ENCODE results near the gene FBN3.
"Not testable (repeated sequence)": the region's sequence is repeated elsewhere in the genome, so short reads cannot be mapped to it uniquely, and the experiment has no call there.

FBN3 gene

GRCh38 chr19:8120636-8121480 lies 28.5 kb downstream of the FBN3 start:
- no peak for FAIRE-seq

GRCh38 chr19:8117991-8118390 lies 31.4 kb downstream of the FBN3 start:
- FAIRE-seq (no peak), DNase-seq (ENCODE audit: insufficient read length, low spot score) (no peak)

More at GRCh38 chr19:8120636-8121480, 28.5 kb downstream of the FBN3 start:
- DNase-seq (ENCODE audit: insufficient read length, low spot score) = no peak

- FAIRE-seq (no peak), DNase-seq (ENCODE audit: insufficient read length, low spot score) (no peak)
These were observed 32.7 kb downstream of the FBN3 start for GRCh38 chr19:8116437-8117293.

- DNase-seq (ENCODE audit: insufficient read length, low spot score) = no peak
- no peak for FAIRE-seq
These were observed 33.5 kb downstream of the FBN3 start for GRCh38 chr19:8115805-8116396.

GRCh38 chr19:8113017-8113416 lies 36.4 kb downstream of the FBN3 start:
- no peak for FAIRE-seq
- DNase-seq (ENCODE audit: insufficient read length, low spot score) = no peak

- DNase-seq (ENCODE audit: insufficient read length, low spot score) (no peak), FAIRE-seq (no peak)
These were observed 38.0 kb downstream of the FBN3 start for GRCh38 chr19:8111376-8111775.

GRCh38 chr19:8110931-8111330 lies 38.5 kb downstream of the FBN3 start:
- FAIRE-seq = no peak
- no peak for DNase-seq (ENCODE audit: insufficient read length, low spot score)

- DNase-seq (ENCODE audit: insufficient read length, low spot score) (no peak), FAIRE-seq (no peak)
These were observed 39.3 kb downstream of the FBN3 start for GRCh38 chr19:8109890-8110662.

- FAIRE-seq = no peak
- DNase-seq (ENCODE audit: insufficient read length, low spot score) = no peak
These were observed 39.9 kb downstream of the FBN3 start for GRCh38 chr19:8109455-8109854.

- FAIRE-seq (peak; percentile 28), DNase-seq (ENCODE audit: insufficient read length, low spot score) (no peak)
These were observed 40.6 kb downstream of the FBN3 start for GRCh38 chr19:8108560-8109445.

- DNase-seq (ENCODE audit: insufficient read length, low spot score) (no peak), FAIRE-seq (no peak)
These were observed 42.0 kb downstream of the FBN3 start for GRCh38 chr19:8107301-8107903.

- FAIRE-seq (no peak), DNase-seq (ENCODE audit: insufficient read length, low spot score) (no peak)
These were observed 43.9 kb downstream of the FBN3 start for GRCh38 chr19:8105471-8105870.

GRCh38 chr19:8101910-8102309 lies 47.5 kb downstream of the FBN3 start:
- DNase-seq (ENCODE audit: insufficient read length, low spot score); FAIRE-seq: not testable (repeated sequence)

- DNase-seq (ENCODE audit: insufficient read length, low spot score) (no peak), FAIRE-seq (no peak)
These were observed 48.1 kb downstream of the FBN3 start for GRCh38 chr19:8101311-8101710.

GRCh38 chr19:8097681-8098567 lies 51.5 kb downstream of the FBN3 start:
- FAIRE-seq (no peak), DNase-seq (ENCODE audit: insufficient read length, low spot score) (no peak)

- no peak for FAIRE-seq
- DNase-seq (ENCODE audit: insufficient read length, low spot score) = no peak
These were observed 52.2 kb downstream of the FBN3 start for GRCh38 chr19:8097198-8097597.

- FAIRE-seq = no peak
- DNase-seq (ENCODE audit: insufficient read length, low spot score) = no peak
These were observed 53.3 kb downstream of the FBN3 start for GRCh38 chr19:8096071-8096470.

GRCh38 chr19:8095354-8095886 lies 54.0 kb downstream of the FBN3 start:
- DNase-seq (ENCODE audit: insufficient read length, low spot score) = no peak
- no peak for FAIRE-seq

Data from HTR-8/SVneo (cell line).